Neural crest cell (in vitro differentiated cells): ENCODE results near the gene ASCC3. TPM values are rescaled to one million over a fixed set of nuclear protein-coding genes. Genes with fewer than 3 reads are reported as not detected.
"Not testable (repeated sequence)": the region's sequence is repeated elsewhere in the genome, so short reads cannot be mapped to it uniquely, and the experiment has no call there.

Experiments used
- DNase-seq: peaks from one replicate; pipeline ENCODE4 v3.0.0; 2021; ENCODE audit warnings: low read depth, mixed read lengths, low spot score
- H3K27ac Mint-ChIP-seq: one replicate; pipeline ENCODE4 v1.8.0; 2021; ENCODE audit warnings: mild to moderate bottlenecking, mixed read lengths; ENCODE audit not compliant: unreplicated experiment
- H3K27me3 Mint-ChIP-seq: 2 replicates; pipeline ENCODE4 v1.8.0; 2021; ENCODE audit warnings: low read depth, mild to moderate bottlenecking, mixed read lengths
- H3K36me3 Mint-ChIP-seq: 2 replicates; pipeline ENCODE4 v1.8.0; 2021; ENCODE audit warnings: low read depth, mild to moderate bottlenecking, mixed read lengths
- H3K4me1 Mint-ChIP-seq: 2 replicates; pipeline ENCODE4 v1.8.0; 2021; ENCODE audit warnings: mixed read lengths
- H3K4me3 Mint-ChIP-seq: one replicate; pipeline ENCODE4 v1.8.0; 2021; ENCODE audit warnings: mild to moderate bottlenecking, mixed read lengths
- H3K9me3 Mint-ChIP-seq: 2 replicates; pipeline ENCODE4 v1.8.0; 2021; ENCODE audit warnings: mixed read lengths
- CTCF ChIP-seq: fragments of 200-600 bp; sonication (generic); conservative IDR thresholded peaks from 2 replicates; pipeline ENCODE4 v1.5.0; 2021; ENCODE audit warnings: antibody characterized with exemption, mild to moderate bottlenecking
- total RNA-seq: library from RNA; stranded (reverse); gene quantifications from 2 replicates; pipeline ENCODE4 v1.2.1, GENCODE V29; 2021

Gene ASCC3
- total RNA-seq, 1 donor from 2014 or later: 31.4 TPM

- Mint-ChIP-seq H3K9me3 (no peaks in the 10 kb centered on the region), H3K4me1 (no peaks in the 10 kb centered on the region), H3K27ac (no peak overlapping the region), H3K27me3 (no peaks in the 10 kb centered on the region), H3K36me3 (peaks cover 3% of the 10 kb centered on the region), H3K4me3 (no peak overlapping the region)
- no peak for TF ChIP-seq CTCF
- DNase-seq: no peak
These were observed 34.9 kb downstream of the ASCC3 start for GRCh38 chr6:100846276-100846675.

GRCh38 chr6:100845676-100846075 is 35.5 kb downstream of the ASCC3 start:
- no peaks in the 10 kb centered on the region for H3K4me1 Mint-ChIP-seq
- H3K27ac Mint-ChIP-seq: no peak overlapping the region
- no peak for TF ChIP-seq CTCF
- H3K9me3 Mint-ChIP-seq: no peaks in the 10 kb centered on the region
- no peak for DNase-seq
- peaks cover 3% of the 10 kb centered on the region for H3K36me3 Mint-ChIP-seq
- no peak overlapping the region for H3K4me3 Mint-ChIP-seq
- H3K27me3 Mint-ChIP-seq: no peaks in the 10 kb centered on the region

- no peak overlapping the region for H3K4me3 Mint-ChIP-seq
- TF ChIP-seq CTCF: no peak
- H3K9me3 Mint-ChIP-seq: peaks cover 6% of the 10 kb centered on the region
- peaks cover 24% of the 10 kb centered on the region for H3K36me3 Mint-ChIP-seq
- no peaks in the 10 kb centered on the region for H3K4me1 Mint-ChIP-seq
- DNase-seq: no peak
- H3K27ac Mint-ChIP-seq: no peak overlapping the region
- H3K27me3 Mint-ChIP-seq: no peaks in the 10 kb centered on the region
These were observed 41.7 kb downstream of the ASCC3 start for GRCh38 chr6:100839419-100839818.

GRCh38 chr6:100838011-100838410 is 43.1 kb downstream of the ASCC3 start:
- Mint-ChIP-seq H3K36me3 (peaks cover 24% of the 10 kb centered on the region), H3K4me1 (no peaks in the 10 kb centered on the region), H3K9me3 (peaks cover 6% of the 10 kb centered on the region), H3K27me3 (no peaks in the 10 kb centered on the region), H3K27ac (no peak overlapping the region), H3K4me3 (no peak overlapping the region)
- no peak for DNase-seq
- no peak for TF ChIP-seq CTCF

- H3K27me3 Mint-ChIP-seq: no peaks in the 10 kb centered on the region
- no peak for TF ChIP-seq CTCF
These were observed 47.1 kb downstream of the ASCC3 start for GRCh38 chr6:100833972-100834574.

GRCh38 chr6:100829077-100829595 is 52.0 kb downstream of the ASCC3 start:
- H3K4me1 Mint-ChIP-seq, H3K27me3 Mint-ChIP-seq, H3K27ac Mint-ChIP-seq, H3K9me3 Mint-ChIP-seq, DNase-seq, H3K4me3 Mint-ChIP-seq: not testable (repeated sequence)
- H3K36me3 Mint-ChIP-seq: peaks cover 14% of the 10 kb centered on the region

More at GRCh38 chr6:100833972-100834574, 47.1 kb downstream of the ASCC3 start:
- H3K36me3 Mint-ChIP-seq: peaks cover 24% of the 10 kb centered on the region
- no peak for DNase-seq
- H3K4me1 Mint-ChIP-seq: no peaks in the 10 kb centered on the region
- H3K4me3 Mint-ChIP-seq: no peak overlapping the region
- H3K27ac Mint-ChIP-seq: no peak overlapping the region
- H3K9me3 Mint-ChIP-seq: peaks cover 6% of the 10 kb centered on the region
